ENCODE data around the gene NELFA.

DNA sequence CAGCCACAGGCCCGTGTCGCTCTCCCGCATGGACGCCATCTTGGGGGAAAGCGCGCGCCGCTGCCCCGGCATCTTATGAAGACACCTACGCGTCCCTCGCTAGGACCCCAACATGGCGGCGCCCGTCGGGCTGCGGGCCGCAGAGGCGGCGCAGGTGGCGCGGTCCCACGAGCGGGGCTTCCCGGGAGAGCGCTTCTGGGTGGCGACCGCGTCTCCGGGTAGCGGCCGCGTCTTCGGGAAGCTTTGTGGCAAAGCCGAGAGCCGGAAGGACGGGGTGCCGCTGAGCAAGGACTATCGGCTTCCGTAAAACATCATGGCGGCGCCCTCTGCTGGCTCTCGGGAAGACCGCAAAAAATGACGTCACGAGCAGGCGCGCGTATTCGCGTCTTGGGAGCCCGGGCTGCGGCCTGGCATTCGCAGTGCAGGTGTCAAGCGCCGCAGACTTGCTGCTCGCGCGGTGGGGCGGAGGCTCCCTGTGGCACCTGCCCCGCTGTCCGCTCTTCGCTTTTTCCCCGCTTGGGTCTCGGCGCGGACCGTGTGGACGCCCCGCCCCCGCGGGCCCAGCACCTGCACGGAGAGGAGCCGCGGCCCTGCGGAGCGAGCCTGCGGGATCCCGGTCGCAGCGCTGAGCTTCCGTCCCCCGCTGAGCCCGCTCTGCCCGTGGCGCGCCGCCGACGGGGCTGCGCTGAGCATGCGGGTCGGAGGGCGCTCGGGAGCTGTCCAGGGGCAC, at the start of gene NELFA:
- TF ChIP-seq, protein P1, sequence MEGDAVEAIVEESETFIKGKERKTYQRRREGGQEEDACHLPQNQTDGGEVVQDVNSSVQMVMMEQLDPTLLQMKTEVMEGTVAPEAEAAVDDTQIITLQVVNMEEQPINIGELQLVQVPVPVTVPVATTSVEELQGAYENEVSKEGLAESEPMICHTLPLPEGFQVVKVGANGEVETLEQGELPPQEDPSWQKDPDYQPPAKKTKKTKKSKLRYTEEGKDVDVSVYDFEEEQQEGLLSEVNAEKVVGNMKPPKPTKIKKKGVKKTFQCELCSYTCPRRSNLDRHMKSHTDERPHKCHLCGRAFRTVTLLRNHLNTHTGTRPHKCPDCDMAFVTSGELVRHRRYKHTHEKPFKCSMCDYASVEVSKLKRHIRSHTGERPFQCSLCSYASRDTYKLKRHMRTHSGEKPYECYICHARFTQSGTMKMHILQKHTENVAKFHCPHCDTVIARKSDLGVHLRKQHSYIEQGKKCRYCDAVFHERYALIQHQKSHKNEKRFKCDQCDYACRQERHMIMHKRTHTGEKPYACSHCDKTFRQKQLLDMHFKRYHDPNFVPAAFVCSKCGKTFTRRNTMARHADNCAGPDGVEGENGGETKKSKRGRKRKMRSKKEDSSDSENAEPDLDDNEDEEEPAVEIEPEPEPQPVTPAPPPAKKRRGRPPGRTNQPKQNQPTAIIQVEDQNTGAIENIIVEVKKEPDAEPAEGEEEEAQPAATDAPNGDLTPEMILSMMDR (IDR thresholded peaks at IDR 0.05): peak in 5 of 6 experiments; percentile 50 to 61 (median 53)
- peak in 2 of 4 donors; percentile 77 to 86 for TF ChIP-seq POLR2A (IDR thresholded peaks at IDR 0.05)
